ENCODE data around the gene MAGEA9B.
"Not testable (repeated sequence)": the region's sequence is repeated elsewhere in the genome, so short reads cannot be mapped to it uniquely, and the experiment has no call there.

Gene MAGEA9B, protein sequence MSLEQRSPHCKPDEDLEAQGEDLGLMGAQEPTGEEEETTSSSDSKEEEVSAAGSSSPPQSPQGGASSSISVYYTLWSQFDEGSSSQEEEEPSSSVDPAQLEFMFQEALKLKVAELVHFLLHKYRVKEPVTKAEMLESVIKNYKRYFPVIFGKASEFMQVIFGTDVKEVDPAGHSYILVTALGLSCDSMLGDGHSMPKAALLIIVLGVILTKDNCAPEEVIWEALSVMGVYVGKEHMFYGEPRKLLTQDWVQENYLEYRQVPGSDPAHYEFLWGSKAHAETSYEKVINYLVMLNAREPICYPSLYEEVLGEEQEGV

DNA sequence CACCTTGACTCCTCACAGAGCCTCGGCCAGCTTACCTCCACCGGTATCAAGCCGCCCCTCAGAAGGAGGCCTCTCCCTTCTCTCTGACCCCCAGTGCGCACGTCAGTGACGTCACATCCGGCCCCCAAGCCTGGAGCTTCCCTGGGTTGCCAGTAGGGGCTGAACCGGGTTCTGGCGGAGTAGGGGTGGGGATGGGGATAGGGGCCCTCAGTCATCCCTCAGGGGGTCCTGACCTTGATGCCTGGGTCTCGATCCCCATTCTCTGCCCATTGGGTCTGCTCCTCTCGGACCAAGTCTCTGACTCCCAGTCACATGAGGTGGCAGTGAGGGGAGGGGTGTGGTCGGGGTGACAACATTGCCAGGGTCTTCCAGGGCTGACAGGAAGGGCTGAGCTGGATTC lies at the start of gene MAGEA9B:
MAGEA9B (minus strand) TSS at position 101 of the 400 bp plus-strand sequence. CDS start 4,280 bp downstream, outside the sequence.
- not testable (repeated sequence) for DNase-seq (ENCODE audit: low spot score)

DNA sequence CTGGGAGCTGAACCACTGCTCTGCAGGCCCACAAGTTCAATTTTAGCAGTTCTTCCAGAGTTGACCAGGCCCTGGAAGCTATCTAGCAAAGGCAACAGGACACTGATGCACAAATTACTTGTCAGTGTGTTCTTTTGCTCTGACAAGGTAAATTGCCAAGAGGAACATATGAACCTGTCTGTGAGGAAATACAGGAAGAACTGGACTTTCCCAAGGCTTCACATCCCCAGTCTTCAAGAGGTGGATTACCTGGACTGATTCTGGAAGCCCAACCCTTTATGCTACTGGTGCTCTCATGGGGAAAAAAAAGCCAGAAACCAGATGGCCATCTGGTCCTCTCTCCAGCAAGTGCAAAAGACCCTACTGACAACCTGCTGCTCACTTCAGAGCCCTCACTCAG lies 46.3 kb upstream of the MAGEA9B start:
- DNase-seq (ENCODE audit: low spot score), result no peak

DNA sequence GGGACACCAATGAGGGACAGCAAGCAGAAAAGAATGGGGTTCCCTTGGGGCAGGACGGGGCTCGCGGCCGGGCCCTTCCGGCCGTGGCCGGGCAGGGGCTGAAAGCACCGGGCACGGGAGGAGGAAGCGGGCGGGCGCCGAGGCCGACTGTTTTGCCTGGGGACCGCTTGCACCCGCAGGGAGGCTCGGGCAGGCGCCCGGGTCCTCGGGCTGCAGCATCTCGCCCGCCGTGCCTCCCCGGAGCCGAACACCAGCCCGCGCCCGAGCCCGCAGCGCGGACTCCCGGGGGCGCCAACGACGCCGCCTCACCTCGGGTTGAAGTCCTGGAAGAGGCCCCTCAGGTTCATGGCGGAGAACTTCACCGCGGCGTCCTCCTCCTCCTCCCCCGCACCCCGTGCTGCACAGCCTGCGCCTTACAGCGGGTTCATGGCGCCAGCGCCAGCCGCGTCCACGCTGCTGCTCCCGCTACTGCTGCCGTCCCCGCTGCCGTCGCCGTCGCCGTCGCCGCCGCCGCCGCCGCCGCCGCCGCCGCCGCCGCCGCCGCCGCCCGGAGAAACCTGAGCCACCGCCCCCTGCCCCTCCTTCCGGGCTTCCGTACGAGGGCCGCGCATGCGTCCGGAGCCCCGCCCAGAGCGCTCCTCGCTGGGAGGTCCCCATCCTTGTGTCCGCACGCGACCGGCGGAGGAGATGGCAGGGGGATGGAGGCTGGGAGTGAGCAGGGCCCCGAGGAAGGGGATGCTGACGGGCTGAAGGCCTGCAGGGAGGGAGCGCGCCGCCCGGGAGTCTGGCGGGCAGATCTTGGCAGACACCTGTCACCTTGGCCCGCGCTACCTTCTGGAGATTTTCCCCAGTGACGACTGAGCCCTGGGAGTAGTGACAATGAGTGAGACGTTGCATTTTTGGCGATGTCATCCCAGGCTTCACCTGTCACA lies 44.2 kb upstream of the MAGEA9B start, which contains the start of gene TMEM185A:
TMEM185A (minus strand) TSS at position 559 of the 932 bp plus-strand sequence; CDS start at position 347, 212 bp downstream.
- peak; percentile 87 for DNase-seq (ENCODE audit: low spot score)

DNA sequence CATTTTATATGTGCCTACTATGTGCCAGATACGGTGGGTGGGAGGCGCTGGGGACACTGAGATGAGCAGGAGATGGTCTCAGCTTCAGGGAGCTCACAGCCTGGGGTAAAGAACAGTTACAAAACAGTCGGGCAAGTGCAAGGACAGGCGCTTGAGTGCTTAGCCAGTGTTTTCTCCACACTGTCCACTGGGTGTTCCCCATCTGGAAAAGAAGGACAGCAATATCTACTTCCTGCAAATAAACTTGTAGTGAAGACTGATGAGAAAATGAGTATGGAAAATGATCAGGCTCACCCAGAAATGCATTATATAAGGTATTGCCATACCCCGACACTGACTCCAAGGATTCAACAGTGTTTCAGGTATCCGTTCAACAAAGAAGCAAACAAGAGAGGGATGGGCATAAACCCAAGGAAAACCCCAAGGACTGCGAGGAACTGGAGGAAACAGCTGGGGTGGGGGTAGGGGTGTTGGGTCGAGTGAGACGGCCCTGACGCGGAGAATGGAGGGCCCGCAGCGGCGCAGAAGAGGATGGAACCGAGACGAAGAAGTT lies 43.5 kb upstream of the MAGEA9B start:
- DNase-seq (ENCODE audit: low spot score), result no peak

DNA sequence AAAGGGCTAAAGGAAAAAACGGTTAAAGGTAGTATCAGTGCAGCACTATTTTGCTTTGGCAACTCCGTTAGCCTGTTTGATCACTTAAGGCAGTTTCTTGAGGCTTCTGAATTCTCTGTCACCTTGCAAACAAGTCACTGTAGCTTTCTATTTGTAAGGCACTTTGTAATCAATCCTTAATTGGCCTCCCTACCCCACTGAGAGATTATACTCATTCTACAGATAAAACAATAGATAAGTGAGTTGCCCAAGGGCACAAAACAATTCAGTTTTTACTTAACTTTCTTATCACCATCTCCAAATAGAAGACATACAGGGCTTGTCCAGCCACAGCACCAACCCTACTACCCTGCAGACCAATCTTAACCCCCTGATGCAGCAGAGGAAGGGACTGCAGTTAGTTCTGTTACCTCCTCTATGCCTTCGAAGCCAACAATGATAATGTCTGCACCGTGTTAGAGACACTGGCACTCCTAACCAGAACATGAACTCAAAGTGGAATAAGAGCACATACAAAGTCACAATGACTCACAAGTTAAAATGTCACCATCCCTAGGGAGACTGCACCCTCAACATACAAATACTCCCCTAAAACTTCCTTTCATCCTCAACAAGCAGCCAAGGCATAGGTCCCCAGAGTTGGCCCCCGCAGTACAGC lies 42.6 kb upstream of the MAGEA9B start:
- DNase-seq (ENCODE audit: low spot score), result no peak

DNA sequence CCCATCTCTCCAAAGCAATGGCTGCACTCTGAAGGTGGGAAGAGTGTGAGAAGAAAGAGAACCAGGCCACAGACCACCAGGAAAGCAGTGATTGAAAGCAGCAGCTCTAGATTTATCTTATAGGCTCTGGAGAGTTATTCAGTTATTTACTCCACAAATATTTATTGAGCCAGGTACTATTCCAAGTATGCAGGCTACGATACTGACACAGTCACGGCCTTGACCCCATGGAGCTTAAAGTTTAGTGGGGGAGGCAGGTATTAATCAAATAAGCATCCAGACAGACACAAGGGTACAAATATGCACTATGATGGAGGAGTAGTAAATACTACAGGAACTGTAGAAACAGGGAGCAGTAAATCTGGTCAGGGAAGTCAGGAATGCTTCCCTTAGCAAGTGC lies 41.5 kb upstream of the MAGEA9B start:
- no peak for DNase-seq (ENCODE audit: low spot score)

DNA sequence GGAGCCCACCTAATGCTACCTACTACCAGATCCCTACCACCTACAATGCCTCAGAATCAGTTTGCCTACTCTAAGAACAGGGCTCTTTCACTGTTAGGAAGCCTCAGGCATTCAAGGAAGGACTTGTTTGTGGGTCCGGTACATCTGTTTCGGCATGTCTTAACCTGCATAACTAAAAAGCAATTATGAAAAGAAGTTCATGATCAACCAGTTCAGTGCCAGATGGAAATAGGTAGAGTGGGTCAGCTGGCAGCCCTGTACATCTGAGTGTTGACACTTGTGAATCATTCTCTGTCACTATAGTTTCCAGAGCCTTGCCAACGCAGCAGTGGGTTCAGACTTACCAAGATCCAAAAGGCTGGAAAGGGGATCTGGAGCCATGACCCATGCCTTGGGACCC lies 41.0 kb upstream of the MAGEA9B start:
- no peak for DNase-seq (ENCODE audit: low spot score)

DNA sequence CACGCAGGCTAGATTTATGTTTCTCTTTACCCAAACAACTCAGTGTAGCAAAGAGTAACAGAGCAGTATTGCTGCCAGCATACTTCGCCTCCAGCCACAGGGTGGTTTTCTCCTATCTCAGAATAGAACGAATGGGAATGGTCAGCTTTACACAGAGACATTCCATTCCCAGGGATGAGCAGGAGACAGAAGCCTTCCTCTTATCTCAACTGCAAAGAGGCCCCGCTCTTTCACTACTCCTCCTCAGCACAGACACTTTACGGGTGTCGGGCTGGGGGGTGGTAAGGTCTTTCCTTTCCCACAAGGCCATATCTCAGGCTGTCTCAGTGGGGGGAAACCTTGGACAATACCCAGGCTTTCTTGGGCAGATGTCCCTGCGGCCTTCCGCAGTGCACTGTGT lies 39.6 kb upstream of the MAGEA9B start:
- not testable (repeated sequence) for DNase-seq (ENCODE audit: low spot score)

DNA sequence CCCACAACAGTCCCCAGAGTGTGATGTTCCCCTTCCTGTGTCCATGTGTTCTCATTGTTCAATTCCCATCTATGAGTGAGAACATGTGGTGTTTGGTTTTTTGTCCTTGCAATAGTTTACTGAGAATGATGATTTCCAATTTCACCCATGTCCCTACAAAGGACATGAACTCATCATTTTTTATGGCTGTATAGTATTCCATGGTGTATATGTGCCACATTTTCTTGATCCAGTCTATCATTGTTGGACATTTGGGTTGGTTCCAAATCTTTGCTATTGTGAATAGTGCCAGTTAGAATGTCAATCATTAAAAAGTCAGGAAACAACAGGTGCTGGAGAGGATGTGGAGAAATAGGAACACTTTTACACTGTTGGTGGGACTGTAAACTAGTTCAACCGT lies 32.4 kb upstream of the MAGEA9B start:
- not testable (repeated sequence) for DNase-seq (ENCODE audit: low spot score)

DNA sequence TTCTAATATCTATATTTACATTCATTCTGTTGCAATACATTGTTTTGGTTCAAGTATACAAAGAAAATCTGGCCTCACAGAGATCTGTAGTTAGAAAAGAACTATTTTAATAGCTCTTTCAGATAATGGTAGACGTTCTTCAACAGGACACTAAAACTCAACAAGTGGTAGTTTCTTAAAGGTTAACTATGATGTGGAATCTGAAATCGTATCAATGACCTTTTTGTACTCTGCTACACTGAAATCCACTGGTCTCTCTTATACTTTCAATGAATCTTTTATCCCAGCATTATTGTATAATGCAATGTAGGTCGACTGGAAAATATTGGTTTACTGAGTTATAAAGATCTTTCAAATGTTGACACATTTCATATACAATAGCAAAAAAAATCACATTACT lies 31.6 kb upstream of the MAGEA9B start:
- DNase-seq (ENCODE audit: low spot score), result no peak

DNA sequence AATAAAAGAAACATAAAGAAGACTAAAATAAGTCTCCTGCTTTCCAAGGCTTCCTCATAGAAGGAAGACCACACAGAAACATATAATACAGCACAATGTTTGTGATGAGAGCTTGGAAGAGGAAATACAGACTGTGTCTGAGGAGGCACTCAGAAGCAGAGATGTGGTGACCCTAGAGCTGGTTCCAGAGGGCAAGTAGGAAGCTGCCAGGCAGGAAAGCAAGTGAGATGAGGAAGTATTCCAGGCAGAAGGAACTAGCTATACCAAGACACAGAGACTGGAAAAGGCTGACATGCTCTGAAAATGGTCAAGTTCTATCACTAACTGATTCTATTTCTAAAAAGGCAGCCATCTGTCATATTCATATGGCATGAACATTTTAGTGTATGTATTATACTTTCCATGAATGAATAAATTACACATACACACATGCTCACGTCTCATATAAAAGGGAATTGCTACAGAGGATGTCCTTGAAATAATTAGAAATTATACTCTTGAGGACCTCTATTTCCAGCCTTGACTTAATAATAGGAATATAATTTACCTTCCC lies 24.4 kb upstream of the MAGEA9B start:
- DNase-seq (ENCODE audit: low spot score), result no peak

DNA sequence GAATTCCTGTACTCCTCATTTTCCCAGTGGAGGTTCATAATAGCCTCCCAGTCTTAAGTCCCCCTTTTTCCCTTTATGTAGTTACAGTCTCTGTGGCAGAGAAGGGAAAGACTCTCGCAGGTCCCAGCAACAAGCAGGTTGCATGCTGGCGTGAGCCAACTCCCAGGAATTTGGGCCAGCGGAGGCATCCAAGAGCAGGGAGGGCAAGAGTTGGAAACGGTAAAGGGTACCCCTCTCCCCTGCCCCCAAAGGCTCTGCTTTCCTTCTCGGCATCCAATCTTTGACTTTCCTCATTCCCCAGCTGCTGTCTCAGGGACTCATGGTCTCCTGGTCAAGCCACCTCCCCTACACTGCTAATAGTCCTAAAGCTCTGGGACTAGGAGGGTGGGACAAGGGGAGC lies 23.3 kb upstream of the MAGEA9B start:
- no peak for DNase-seq (ENCODE audit: low spot score)

DNA sequence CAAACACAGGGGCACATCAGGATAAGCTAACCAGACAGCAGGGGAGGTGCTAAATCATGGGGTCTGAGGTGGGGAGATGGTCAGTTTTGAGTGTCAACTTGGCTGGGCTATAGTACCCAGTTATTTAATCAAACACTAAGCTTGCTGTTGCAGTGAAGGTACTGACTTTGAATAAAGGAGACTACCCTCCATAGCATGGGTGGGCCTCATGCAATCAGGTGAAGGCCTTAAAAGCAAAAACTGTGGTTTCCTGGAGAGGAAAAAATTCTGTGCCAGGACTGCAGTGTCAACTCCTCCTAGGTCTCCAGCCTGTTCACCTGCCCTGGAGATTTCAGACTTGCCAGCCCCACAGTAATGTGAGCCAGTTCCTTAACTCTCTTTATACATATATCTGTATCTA lies 20.4 kb upstream of the MAGEA9B start:
- no peak for DNase-seq (ENCODE audit: low spot score)

DNA sequence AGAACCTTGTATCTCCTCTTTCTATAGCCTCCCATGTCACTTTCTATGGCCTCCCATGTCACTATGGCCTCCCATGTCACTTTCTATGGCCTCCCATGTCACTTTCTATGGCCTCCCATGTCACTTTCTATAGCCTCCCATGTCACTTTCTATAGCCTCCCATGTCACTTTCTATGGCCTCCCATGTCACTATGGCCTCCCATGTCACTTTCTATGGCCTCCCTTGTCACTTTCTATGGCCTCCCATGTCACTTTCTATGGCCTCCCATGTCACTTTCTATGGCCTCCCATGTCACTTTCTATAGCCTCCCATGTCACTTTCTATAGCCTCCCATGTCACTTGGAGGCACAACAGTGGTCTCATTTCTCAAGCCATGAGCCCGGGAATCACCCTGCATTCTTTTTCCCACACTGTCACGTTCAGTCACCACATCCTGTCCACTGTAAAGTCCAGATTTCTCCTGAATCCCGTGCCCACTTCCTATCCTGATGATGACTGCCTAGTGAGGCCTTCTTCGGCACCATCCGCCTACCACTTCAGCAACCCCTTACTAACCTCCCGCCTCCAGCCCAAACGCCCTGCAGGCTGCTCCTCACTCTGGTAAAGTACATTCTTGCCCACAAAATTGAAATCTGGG lies 18.1 kb upstream of the MAGEA9B start:
- DNase-seq (ENCODE audit: low spot score), result not testable (repeated sequence)

DNA sequence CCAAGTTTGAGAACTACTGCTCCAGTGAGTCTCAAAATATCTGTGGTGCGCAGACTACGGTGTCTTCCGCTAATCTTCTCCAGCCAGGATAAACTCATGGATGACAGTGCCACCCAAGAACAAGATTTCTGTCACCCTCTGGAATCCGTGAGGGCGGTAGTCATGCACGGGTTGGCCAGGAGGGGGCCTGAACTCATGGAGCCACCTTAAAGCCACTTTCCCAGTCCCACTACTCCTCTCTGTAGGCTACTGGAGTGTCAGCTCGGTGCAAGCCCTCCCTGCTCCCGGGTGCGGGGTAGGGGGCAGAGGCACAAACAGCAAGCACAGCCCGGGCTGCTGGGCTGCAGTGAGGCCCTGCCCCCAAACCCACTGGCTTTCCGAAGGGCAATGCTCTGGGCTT lies 11.3 kb upstream of the MAGEA9B start:
- not testable (repeated sequence) for DNase-seq (ENCODE audit: low spot score)

DNA sequence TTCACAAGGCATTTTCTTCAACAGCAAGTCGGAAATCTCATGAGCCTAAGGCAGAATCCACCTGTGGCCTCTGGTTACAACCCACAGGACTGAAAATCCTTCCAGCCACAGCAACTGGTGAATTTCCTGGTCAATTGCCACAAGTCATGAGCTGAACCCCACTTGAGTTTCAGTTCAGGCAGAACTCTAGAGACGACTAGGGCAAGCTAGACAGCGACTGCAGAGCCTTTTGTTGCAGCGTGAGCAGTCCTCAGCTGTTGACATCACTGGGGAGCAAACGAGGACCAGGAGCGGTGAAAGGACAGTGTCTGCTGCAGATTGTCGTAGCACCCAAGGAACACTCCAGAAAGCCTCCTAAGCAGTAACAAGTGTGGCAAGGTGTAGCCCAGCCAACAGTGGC lies 8.7 kb upstream of the MAGEA9B start:
- DNase-seq (ENCODE audit: low spot score), result not testable (repeated sequence)

DNA sequence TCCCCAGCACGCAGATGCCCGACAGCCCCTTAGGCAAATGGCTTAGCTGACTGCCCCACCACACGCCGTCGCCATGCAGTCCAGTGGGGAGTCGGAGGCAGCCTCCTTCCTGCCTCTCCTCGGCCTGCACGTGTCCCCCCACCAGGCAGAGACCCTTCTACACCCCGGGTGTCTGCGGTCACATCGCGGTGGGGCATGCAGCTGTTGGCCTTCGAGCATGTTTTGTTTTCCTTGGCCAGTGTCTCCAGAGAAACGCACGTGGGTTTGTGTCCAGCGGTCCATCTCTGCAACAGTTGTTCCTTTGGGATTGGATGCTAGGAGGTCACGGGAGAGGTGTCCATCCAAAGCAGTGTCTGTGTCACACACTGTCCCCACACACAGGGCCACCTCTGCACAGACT lies 8.0 kb upstream of the MAGEA9B start, which contains the start of gene HSFX2:
HSFX2 (minus strand) TSS at position 101 of the 400 bp plus-strand sequence. CDS start 614 bp downstream, outside the sequence.
- DNase-seq (ENCODE audit: low spot score), result not testable (repeated sequence)

DNA sequence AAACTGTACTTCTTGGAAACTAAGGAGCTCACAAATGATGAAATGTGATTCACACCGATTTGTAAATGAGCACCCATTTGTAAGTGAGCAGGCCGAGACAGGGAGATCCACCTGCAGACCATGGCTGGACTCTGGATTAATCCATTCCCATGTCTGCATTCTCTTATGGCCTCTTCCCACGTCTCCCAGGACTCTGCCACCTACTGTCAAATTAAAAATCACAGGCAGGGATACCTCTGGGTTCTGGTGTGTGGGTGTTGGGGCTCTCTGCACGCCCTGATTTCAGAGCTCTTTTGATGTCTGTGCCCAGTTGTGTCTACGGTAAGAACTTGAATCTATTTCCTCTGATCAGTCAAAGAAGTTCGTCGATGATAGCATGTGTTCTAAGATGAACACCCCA lies 3.7 kb upstream of the MAGEA9B start:
- not testable (repeated sequence) for DNase-seq (ENCODE audit: low spot score)

DNA sequence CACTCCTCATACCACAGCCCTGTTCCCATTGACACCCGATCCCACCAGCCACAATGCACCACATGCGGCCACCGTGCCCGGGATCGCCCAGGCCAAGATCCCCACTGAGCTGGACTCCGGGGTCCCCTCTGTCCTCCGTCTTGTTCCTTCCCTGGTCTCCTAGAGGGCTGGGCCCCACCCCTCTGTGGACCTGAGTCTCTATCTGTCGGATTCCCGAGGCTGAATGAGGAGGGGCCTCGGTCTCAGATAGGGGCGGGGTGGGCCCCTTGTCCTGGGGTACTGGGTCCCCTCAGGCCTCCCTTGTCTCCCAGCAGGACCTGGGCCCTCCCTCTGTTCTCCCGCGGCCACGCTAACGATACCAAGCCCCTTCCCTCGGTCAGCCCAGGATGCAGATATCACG lies 1.6 kb downstream of the MAGEA9B start:
- DNase-seq (ENCODE audit: low spot score), result not testable (repeated sequence)

DNA sequence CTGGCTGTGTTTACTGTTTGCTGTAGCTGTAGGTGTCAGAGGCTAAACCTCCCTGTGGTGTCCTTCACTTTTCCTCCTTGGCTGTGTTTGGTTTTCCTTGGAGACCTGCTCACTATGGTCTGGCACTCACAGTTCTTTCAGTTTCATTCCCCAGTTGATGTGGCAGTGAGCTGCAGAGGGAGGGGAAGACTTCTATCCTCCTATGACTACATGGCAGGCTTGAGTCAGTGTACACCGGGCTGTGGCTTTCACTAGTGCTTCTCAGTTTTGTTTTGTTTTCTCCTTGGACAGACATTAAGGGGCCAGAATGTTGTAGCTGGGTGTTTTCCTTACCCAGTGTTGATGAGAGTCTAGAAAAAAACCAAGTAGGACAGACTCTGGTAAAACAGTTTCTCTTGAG lies 13.8 kb downstream of the MAGEA9B start:
- DNase-seq (ENCODE audit: low spot score), result not testable (repeated sequence)

DNA sequence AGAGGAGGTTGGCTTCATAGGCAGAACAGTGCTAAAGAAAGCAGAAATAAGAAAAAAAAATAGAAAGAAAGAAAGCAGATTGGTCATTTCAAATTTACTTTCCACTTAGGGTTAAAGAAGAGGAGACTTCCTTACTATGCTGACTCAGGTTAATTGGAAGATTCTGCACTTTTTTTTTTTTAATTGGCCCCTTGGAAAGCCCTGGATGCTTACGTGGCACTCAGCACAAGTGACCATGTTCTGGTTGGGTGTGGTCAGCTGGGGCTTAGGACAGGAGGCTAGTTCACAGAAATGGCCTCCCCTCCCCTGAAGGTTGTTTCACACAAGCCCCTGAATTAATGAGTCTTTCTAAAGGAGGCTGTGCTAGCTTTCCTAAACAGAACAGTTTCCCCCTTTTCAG lies 14.5 kb downstream of the MAGEA9B start:
- DNase-seq (ENCODE audit: low spot score), result no peak

Data from D341Med (cell line).